ENCODE measurements around the gene PHF2. TPM values are rescaled to one million over a fixed set of nuclear protein-coding genes. Genes with fewer than 3 reads are reported as not detected.

The PHF2 gene
- total RNA-seq, 1 experiment from 2014 or later, result 17.4 TPM

DNA sequence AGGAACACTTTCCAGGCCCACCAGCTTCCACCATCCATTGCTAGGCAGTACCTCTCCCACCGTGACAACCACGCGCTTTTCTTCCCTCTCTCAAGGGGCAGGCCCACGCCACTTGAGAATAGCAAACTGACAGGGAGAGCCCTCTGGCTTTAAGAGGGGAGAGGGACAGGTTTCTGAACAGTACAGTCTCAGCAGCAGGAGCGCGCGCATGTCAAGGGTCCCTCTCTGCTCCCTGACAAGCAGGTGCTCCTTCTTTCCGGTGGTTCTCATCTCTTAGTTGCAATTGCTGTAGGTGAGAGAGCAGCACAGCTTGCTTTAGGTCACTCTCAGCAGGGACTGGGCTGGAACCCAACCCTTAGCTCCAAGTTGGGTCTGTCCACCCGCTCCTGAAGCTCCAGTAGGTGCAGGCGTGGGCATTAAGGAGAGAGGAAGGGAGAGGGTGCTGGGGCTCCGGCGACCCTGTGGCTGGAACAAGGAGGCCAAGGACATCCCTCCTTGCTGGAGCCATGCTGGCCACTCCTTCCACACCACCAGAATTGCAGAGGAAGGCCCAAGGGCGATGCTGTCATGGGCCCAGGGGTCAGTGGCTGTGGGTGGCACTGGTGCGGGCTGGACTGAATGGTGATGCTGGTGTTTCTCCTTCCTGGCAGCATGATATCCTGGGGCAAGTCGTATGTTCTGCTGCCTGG lies 9.0 kb upstream of the PHF2 start:
- TF ChIP-seq, protein P1, sequence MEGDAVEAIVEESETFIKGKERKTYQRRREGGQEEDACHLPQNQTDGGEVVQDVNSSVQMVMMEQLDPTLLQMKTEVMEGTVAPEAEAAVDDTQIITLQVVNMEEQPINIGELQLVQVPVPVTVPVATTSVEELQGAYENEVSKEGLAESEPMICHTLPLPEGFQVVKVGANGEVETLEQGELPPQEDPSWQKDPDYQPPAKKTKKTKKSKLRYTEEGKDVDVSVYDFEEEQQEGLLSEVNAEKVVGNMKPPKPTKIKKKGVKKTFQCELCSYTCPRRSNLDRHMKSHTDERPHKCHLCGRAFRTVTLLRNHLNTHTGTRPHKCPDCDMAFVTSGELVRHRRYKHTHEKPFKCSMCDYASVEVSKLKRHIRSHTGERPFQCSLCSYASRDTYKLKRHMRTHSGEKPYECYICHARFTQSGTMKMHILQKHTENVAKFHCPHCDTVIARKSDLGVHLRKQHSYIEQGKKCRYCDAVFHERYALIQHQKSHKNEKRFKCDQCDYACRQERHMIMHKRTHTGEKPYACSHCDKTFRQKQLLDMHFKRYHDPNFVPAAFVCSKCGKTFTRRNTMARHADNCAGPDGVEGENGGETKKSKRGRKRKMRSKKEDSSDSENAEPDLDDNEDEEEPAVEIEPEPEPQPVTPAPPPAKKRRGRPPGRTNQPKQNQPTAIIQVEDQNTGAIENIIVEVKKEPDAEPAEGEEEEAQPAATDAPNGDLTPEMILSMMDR (conservative IDR thresholded peaks at IDR 0.05), result no peak
- no peak overlapping the region for H2BK120ac ChIP-seq (ENCODE audit: low read depth, low read length, poor library complexity, severe bottlenecking)
- Mint-ChIP-seq H3K27ac (peak overlapping the region in 2 of 3 experiments; percentile 61 to 83; a peak in 2 of 7 replicates), H3K4me1 (peaks cover 21 to 23% of the 10 kb centered on the region in 2 experiments), H3K36me3 (ENCODE audit: insufficient read depth in 1 of 3, low read depth in 3 of 3) (peaks cover 18 to 31% (median 28%) of the 10 kb centered on the region in 3 experiments), H3K4me3 (peak overlapping the region; percentile 62 to 72), H3K27me3 (ENCODE audit: low read depth) (peaks cover 4% of the 10 kb centered on the region; the same call in 1 of the 2 replicates), H3K9me3 (peaks cover 5 to 8% of the 10 kb centered on the region in 2 experiments; a peak in 4 of 5 replicates)
- no peak overlapping the region; the same call in 1 of the 2 replicates for H3K14ac ChIP-seq (ENCODE audit: insufficient read depth, low read length)
- H3K79me1 ChIP-seq (ENCODE audit: insufficient read depth, low read depth, low read length, poor library complexity, severe bottlenecking), result no peaks in the 10 kb centered on the region
- peak overlapping the region; percentile 61 for H3K4me2 ChIP-seq (ENCODE audit: insufficient read depth, insufficient read length, low read length)
- no peak overlapping the region for H2BK15ac ChIP-seq (ENCODE audit: low read depth, low read length)
- no peak overlapping the region for H4K5ac ChIP-seq (ENCODE audit: insufficient read length, low read depth, low read length)
- H3K56ac ChIP-seq (ENCODE audit: insufficient read length, low read depth, low read length), result no peak overlapping the region
- no peak overlapping the region for H3T11ph ChIP-seq (ENCODE audit: low read length)
- H3K27me3 ChIP-seq (ENCODE audit: insufficient read depth, low read length), result no peaks in the 10 kb centered on the region
- H2BK12ac ChIP-seq (ENCODE audit: insufficient read length, low read depth, low read length), result no peak overlapping the region
- no CpG with 5 or more reads among the region's 15 CpGs for WGBS (ENCODE audit: extremely low coverage, insufficient read length, low lambda C conversion rate)
- no peak overlapping the region for H4K91ac ChIP-seq (ENCODE audit: insufficient read length, low read depth, low read length)
- no peak overlapping the region for H2BK5ac ChIP-seq (ENCODE audit: insufficient read length, low read length)
- H3K23ac ChIP-seq (ENCODE audit: insufficient read length, low read depth, low read length), result no peak overlapping the region
- 0 out of 2 replicates have a peak overlapping the region, but pooled peaks have one; percentile 59 for H3K4ac ChIP-seq (ENCODE audit: low read depth, low read length)
- no peak overlapping the region for H2AFZ ChIP-seq (ENCODE audit: low read length)
- H3K27ac ChIP-seq (ENCODE audit: insufficient read length, low read depth, low read length), result no peak overlapping the region
- H3K9ac ChIP-seq (ENCODE audit: extremely low read depth, insufficient read length, low read length), result no peak overlapping the region
- H3K9me3 ChIP-seq (ENCODE audit: control insufficient read depth, low read depth, low read length), result no peaks in the 10 kb centered on the region
- no peak overlapping the region for H2BK20ac ChIP-seq (ENCODE audit: low read depth, low read length, poor library complexity, severe bottlenecking)
- no peak overlapping the region for H3K18ac ChIP-seq (ENCODE audit: insufficient read length, low read depth, low read length)
- no peaks in the 10 kb centered on the region for H3K79me2 ChIP-seq (ENCODE audit: insufficient read depth, low read length)
- H2AK5ac ChIP-seq (ENCODE audit: insufficient read length, low read length), result no peak overlapping the region
- H4K8ac ChIP-seq (replicated peaks; ENCODE audit: insufficient read length, low read depth, low read length), result no peak overlapping the region
- no peaks in the 10 kb centered on the region for H4K20me1 ChIP-seq (ENCODE audit: control insufficient read depth, insufficient read depth, insufficient read length)
- no peaks in the 10 kb centered on the region; the same call in 1 of the 2 replicates for H3K4me1 ChIP-seq (ENCODE audit: insufficient read depth, low read length)
- DNase-seq, result no peak
- peaks cover 6% of the 10 kb centered on the region for H3K23me2 ChIP-seq (ENCODE audit: insufficient read length, low read depth, low read length, poor library complexity, severe bottlenecking)

Measured in H9 (cell line).